ENCODE results near the gene ZCWPW1. TPM values are rescaled to one million over a fixed set of nuclear protein-coding genes. Genes with fewer than 3 reads are reported as not detected.

ZCWPW1 gene
- total and polyA plus RNA-seq, 7 donors: 3.5 to 13.2 (median 5.5) TPM

DNA sequence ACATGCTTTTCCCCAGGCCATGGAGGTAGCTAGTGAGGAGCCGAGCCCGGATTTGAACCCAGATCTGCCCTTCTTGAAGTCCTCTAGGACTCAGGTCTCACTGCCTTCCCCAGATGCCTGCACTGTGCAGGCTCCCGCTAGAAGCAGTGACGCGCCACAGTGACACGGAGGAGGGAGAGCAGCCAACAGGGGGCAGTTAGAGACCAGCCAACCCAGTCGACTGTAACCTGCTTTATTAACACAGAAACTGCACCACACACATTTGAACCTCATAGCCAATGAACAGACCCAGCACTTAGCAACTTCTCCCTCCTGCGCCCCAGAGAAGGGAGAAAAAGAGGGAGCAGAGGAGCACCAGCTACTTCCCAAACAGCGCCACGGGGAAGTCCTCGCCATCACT, 27.8 kb downstream of the ZCWPW1 start:
- TF ChIP-seq, protein P1, sequence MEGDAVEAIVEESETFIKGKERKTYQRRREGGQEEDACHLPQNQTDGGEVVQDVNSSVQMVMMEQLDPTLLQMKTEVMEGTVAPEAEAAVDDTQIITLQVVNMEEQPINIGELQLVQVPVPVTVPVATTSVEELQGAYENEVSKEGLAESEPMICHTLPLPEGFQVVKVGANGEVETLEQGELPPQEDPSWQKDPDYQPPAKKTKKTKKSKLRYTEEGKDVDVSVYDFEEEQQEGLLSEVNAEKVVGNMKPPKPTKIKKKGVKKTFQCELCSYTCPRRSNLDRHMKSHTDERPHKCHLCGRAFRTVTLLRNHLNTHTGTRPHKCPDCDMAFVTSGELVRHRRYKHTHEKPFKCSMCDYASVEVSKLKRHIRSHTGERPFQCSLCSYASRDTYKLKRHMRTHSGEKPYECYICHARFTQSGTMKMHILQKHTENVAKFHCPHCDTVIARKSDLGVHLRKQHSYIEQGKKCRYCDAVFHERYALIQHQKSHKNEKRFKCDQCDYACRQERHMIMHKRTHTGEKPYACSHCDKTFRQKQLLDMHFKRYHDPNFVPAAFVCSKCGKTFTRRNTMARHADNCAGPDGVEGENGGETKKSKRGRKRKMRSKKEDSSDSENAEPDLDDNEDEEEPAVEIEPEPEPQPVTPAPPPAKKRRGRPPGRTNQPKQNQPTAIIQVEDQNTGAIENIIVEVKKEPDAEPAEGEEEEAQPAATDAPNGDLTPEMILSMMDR (IDR thresholded peaks at IDR 0.05): no peak
- Histone ChIP-seq H3K36me3 (ENCODE audit: insufficient read depth in 1 of 2, low read depth in 1 of 2) (peaks cover 0 to 11% of the 10 kb centered on the region in 2 donors), H3K27me3 (ENCODE audit: insufficient read depth in 3 of 3, low read length in 2 of 3) (no peaks in the 10 kb centered on the region), H3K27ac (no peak overlapping the region), H3K4me3 (no peak overlapping the region), H3K4me1 (no peaks in the 10 kb centered on the region), H3K9me3 (no peaks in the 10 kb centered on the region)
- no peak for DNase-seq
- no peak for ATAC-seq
- WGBS, 3 donors: 74 to 81% (median 80%) methylated on average over 11 of the region's 11 CpGs
- intact Hi-C loops (cut with DNase I): no loop called here

DNA sequence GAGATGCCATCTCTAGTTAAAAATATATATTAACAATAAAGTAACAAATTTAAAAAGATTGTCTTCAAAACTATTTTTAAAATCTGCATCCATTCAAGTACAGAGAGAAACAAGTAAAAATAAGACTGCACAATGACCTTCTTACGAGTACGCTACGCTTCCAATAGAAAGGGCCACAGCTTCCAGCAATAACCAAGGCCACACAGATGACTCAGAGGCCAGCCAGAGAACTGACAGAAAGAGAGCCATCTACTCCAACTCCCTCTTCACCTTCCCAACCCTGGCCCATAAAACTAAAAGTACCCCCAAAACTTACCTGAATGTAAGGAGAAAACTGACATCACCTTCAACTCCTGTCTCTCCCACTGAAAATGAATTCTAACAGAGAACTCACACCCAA, 28.5 kb downstream of the ZCWPW1 start:
- H3K4me3 ChIP-seq: no peak overlapping the region
- intact Hi-C loops (cut with DNase I): no loop called here
- H3K27me3 ChIP-seq (ENCODE audit: insufficient read depth in 3 of 3, low read length in 2 of 3): no peaks in the 10 kb centered on the region
- no peak overlapping the region for H3K27ac ChIP-seq
- ATAC-seq (no peak), DNase-seq (no peak)
- H3K36me3 ChIP-seq (ENCODE audit: insufficient read depth in 1 of 2, low read depth in 1 of 2): peaks cover 0 to 11% of the 10 kb centered on the region in 2 donors
- TF ChIP-seq, protein P1 (IDR thresholded peaks at IDR 0.05): no peak
- no peaks in the 10 kb centered on the region for H3K4me1 ChIP-seq
- 97 to 100% (median 99%) methylated on average over 3 of the region's 3 CpGs for WGBS, 3 donors
- H3K9me3 ChIP-seq: no peaks in the 10 kb centered on the region

DNA sequence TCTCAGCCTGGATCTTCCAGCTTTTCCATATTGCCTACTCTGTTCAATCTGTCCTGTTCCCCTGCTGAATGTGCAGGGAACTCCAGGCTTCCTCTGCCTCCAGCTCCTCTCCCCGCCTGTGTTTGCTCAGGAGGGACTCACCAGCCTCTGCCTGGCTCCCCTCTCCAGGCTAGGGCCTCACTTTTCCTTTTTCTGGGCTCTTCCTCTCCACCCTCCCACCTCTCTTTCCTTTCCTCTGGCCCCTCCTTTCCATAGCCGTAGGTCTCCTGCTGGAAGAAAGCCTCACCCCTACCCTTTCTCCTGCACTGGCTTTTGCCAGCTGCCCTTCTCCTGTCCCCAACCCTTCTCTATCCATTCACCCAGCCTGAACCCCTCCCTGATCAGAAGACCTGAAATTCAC, 30.3 kb downstream of the ZCWPW1 start:
- H3K4me3 ChIP-seq: no peak overlapping the region
- no peaks in the 10 kb centered on the region for H3K9me3 ChIP-seq
- no peaks in the 10 kb centered on the region for H3K4me1 ChIP-seq
- H3K27me3 ChIP-seq (ENCODE audit: insufficient read depth in 3 of 3, low read length in 2 of 3): no peaks in the 10 kb centered on the region
- DNase-seq (no peak), ATAC-seq (no peak)
- TF ChIP-seq, protein P1 (IDR thresholded peaks at IDR 0.05): no peak
- peaks cover 0 to 4% of the 10 kb centered on the region in 2 donors for H3K36me3 ChIP-seq (ENCODE audit: insufficient read depth in 1 of 2, low read depth in 1 of 2)
- WGBS, 3 donors: 31 to 47% (median 38%) methylated on average over 2 of the region's 2 CpGs
- H3K27ac ChIP-seq: no peak overlapping the region
- intact Hi-C loops (cut with DNase I): no loop called here

DNA sequence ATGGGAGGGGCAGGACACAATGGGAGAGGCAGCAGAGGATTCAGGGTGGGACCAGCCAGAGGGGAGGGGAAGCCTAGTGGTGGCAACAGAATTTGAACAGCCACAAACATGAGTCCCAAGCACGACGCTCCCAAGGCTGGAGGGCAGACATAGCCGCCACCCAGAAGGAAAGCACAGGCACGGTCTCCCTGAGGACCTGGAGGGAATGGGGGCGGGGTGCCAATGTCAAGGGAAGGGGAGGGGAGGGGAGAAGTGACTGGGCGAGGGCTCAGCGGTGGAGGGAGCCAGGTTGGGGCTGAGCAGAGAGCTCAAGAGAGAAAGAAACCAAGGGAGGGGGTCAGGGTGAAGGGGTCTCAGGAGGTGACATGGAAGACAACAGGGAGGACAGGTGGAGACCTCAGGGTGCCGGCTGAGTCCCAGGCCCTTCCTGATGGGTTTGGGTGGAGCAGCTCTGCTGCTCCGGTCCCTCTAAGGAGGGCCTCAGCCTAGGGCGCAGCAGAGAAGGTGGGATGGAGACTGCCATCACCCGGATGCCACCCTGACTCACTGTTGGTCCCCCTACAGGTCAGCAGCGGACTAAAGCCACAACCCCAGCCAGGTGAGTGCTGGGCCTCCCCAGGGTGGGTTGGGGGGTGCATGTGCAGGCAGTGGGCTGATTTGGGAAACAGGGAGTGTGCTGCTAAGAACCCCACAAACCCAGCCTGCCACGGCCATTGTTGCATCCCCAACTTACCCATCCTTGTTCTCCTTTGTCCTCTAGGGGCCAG, 31.0 kb downstream of the ZCWPW1 start:
- no peak overlapping the region for H3K4me3 ChIP-seq
- 61 to 65% (median 63%) methylated on average over 13 of the region's 13 CpGs for WGBS, 3 donors
- intact Hi-C loops (cut with DNase I): no loop called here
- H3K27ac ChIP-seq: no peak overlapping the region
- no peaks in the 10 kb centered on the region for H3K27me3 ChIP-seq (ENCODE audit: insufficient read depth in 3 of 3, low read length in 2 of 3)
- no peak for DNase-seq
- peaks cover 0 to 4% of the 10 kb centered on the region in 2 donors for H3K36me3 ChIP-seq (ENCODE audit: insufficient read depth in 1 of 2, low read depth in 1 of 2)
- H3K4me1 ChIP-seq: no peaks in the 10 kb centered on the region
- TF ChIP-seq, protein P1 (IDR thresholded peaks at IDR 0.05): no peak
- ATAC-seq: peak in 1 of 4 donors; percentile 17
- H3K9me3 ChIP-seq: no peaks in the 10 kb centered on the region
